Brain pericyte (primary cell): ENCODE data around the gene ANKS3.

Experiments
- DNase-seq: peaks from one replicate; pipeline ENCODE4 v3.0.0-alpha.2; 2012; ENCODE audit warnings: low read depth, low spot score

ANKS3 gene

GRCh38 chr16:4696172-4696904 is 37.7 kb downstream of the ANKS3 start:
- no peak for DNase-seq

- DNase-seq, result no peak
Measured at GRCh38 chr16:4695473-4696171, 38.4 kb downstream of the ANKS3 start.

GRCh38 chr16:4694642-4695451 is 39.2 kb downstream of the ANKS3 start:
- DNase-seq, result no peak

GRCh38 chr16:4693956-4694641 is 40.0 kb downstream of the ANKS3 start:
- no peak for DNase-seq

GRCh38 chr16:4693296-4693955 is 40.6 kb downstream of the ANKS3 start, which contains the start of gene NUDT16L1:
Gene NUDT16L1, plus strand, starts transcription at chr16:4693562. Its CDS starts 165 bp downstream, at chr16:4693727.
- DNase-seq, result peak; percentile 69

GRCh38 chr16:4692460-4693295 is 41.4 kb downstream of the ANKS3 start:
- DNase-seq, result no peak

GRCh38 chr16:4691666-4692412 is 42.2 kb downstream of the ANKS3 start:
- no peak for DNase-seq

GRCh38 chr16:4690946-4691665 is 43.0 kb downstream of the ANKS3 start:
- DNase-seq, result no peak

GRCh38 chr16:4689864-4690704 is 44.0 kb downstream of the ANKS3 start:
- DNase-seq, result no peak

GRCh38 chr16:4689091-4689671 is 44.9 kb downstream of the ANKS3 start:
- DNase-seq, result no peak

GRCh38 chr16:4688674-4689045 is 45.4 kb downstream of the ANKS3 start:
- no peak for DNase-seq

GRCh38 chr16:4687946-4688673 is 46.0 kb downstream of the ANKS3 start:
- DNase-seq, result no peak

- no peak for DNase-seq
Measured at GRCh38 chr16:4687416-4687815, 46.7 kb downstream of the ANKS3 start.

GRCh38 chr16:4686497-4687210 is 47.4 kb downstream of the ANKS3 start:
- no peak for DNase-seq

- no peak for DNase-seq
Measured at GRCh38 chr16:4685776-4686496, 48.1 kb downstream of the ANKS3 start.

- no peak for DNase-seq
Measured at GRCh38 chr16:4685292-4685691, 48.8 kb downstream of the ANKS3 start.
